GM12801 (cell line): Measurements from ENCODE around the gene KIF23.

ENCODE experiments used
- CTCF ChIP-seq: IDR thresholded peaks from one replicate; pipeline ENCODE4 v1.5.1; 2011; ENCODE audit warnings: control low read depth; ENCODE audit not compliant: insufficient read length; ENCODE audit errors: extremely low read depth

The KIF23 gene

GRCh38 chr15:69390575-69390974, 23.6 kb upstream of the KIF23 start:
- no peak for TF ChIP-seq CTCF

- no peak for TF ChIP-seq CTCF
Measured at GRCh38 chr15:69391046-69391757, 22.9 kb upstream of the KIF23 start.

GRCh38 chr15:69392352-69392751, 21.8 kb upstream of the KIF23 start:
- no peak for TF ChIP-seq CTCF

GRCh38 chr15:69393831-69394491, 20.2 kb upstream of the KIF23 start:
- TF ChIP-seq CTCF = no peak

- no peak for TF ChIP-seq CTCF
Measured at GRCh38 chr15:69394556-69395282, 19.4 kb upstream of the KIF23 start.

- no peak for TF ChIP-seq CTCF
Measured at GRCh38 chr15:69395460-69395859, 18.7 kb upstream of the KIF23 start.

GRCh38 chr15:69395991-69396390, 18.2 kb upstream of the KIF23 start:
- TF ChIP-seq CTCF = no peak
